K562 treated with DMSO at 1 percent for 48 hours (cell line): ENCODE results near the gene ARHGAP45. TPM values are rescaled to one million over a fixed set of nuclear protein-coding genes. Genes with fewer than 3 reads are reported as not detected.

Experiments
- total RNA-seq: library from RNA; unstranded; fragments of 300-600 nt; gene quantifications from 2 replicates; pipeline ENCODE4 v1.2.3, GENCODE V29; 2022; ENCODE audit warnings: low replicate concordance; ENCODE audit errors: extremely low read depth

The ARHGAP45 gene, protein sequence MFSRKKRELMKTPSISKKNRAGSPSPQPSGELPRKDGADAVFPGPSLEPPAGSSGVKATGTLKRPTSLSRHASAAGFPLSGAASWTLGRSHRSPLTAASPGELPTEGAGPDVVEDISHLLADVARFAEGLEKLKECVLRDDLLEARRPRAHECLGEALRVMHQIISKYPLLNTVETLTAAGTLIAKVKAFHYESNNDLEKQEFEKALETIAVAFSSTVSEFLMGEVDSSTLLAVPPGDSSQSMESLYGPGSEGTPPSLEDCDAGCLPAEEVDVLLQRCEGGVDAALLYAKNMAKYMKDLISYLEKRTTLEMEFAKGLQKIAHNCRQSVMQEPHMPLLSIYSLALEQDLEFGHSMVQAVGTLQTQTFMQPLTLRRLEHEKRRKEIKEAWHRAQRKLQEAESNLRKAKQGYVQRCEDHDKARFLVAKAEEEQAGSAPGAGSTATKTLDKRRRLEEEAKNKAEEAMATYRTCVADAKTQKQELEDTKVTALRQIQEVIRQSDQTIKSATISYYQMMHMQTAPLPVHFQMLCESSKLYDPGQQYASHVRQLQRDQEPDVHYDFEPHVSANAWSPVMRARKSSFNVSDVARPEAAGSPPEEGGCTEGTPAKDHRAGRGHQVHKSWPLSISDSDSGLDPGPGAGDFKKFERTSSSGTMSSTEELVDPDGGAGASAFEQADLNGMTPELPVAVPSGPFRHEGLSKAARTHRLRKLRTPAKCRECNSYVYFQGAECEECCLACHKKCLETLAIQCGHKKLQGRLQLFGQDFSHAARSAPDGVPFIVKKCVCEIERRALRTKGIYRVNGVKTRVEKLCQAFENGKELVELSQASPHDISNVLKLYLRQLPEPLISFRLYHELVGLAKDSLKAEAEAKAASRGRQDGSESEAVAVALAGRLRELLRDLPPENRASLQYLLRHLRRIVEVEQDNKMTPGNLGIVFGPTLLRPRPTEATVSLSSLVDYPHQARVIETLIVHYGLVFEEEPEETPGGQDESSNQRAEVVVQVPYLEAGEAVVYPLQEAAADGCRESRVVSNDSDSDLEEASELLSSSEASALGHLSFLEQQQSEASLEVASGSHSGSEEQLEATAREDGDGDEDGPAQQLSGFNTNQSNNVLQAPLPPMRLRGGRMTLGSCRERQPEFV
- 355 TPM in 1 of 2 replicates, not detected in the other for total RNA-seq

DNA sequence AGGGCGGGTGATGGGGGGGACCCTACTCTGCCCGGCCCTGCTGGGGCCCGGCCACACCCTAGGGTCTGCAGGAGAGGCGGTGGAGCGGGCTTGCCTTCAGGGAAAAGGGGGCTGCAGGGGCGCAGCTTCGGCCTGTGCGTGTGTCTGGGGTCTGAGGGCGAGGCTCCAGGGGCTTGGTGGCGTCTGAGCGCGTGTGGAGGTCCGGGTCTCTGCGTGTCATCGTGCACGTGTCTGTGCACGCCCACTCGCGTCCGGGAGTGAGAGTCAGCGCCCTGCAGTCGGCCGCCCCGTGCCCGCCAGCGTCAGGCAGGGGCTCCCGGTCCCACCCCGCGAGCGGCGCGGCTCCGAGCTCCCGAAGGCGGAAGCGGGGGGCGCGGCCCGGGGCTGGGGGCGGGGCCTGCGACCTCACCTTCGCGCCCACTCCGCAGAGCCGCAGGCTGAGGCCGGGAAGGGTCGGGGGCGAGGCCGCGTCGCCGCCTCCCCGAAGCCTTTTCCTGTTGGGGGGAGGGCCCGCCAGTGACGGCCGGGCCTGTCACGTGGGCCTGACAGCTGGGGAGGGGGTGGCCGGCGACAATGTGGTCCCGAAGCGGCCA lies at the start of gene ARHGAP45:
TSS of gene ARHGAP45 (plus strand) at position 420 of the 593 bp plus-strand sequence. CDS start 239 bp downstream, outside the sequence.

DNA sequence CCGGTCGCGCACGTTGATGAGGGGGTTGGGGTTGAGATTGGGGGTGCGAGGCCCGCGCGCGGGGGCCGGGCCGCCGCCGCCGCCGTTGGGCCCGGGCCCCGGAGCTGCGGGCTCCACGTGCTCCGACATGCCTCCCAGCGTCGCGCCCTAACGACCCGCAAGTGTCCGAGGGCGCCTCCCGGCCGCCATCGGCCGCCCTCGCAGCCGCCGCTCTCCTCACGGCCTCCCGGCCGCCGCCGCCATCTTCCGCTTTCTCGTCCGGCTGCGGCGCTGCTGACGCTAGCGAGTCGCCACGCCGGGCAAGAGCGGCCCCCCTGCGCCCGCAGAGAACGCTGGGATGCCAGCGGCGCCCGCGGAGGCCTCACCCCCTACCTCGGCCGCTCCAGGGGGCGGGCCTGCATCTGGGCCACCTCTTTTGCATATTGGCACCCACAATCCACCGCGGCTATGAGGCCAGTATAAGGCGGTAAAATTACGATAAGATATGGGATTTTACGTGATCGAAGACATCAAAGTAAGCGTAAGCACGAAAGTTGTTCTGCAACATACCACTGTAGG lies 46.0 kb upstream of the ARHGAP45 start, which contains the start of gene TMEM259:
TSS of gene TMEM259 (minus strand) at position 256 of the 558 bp plus-strand sequence. CDS start at position 129, 127 bp downstream.

DNA sequence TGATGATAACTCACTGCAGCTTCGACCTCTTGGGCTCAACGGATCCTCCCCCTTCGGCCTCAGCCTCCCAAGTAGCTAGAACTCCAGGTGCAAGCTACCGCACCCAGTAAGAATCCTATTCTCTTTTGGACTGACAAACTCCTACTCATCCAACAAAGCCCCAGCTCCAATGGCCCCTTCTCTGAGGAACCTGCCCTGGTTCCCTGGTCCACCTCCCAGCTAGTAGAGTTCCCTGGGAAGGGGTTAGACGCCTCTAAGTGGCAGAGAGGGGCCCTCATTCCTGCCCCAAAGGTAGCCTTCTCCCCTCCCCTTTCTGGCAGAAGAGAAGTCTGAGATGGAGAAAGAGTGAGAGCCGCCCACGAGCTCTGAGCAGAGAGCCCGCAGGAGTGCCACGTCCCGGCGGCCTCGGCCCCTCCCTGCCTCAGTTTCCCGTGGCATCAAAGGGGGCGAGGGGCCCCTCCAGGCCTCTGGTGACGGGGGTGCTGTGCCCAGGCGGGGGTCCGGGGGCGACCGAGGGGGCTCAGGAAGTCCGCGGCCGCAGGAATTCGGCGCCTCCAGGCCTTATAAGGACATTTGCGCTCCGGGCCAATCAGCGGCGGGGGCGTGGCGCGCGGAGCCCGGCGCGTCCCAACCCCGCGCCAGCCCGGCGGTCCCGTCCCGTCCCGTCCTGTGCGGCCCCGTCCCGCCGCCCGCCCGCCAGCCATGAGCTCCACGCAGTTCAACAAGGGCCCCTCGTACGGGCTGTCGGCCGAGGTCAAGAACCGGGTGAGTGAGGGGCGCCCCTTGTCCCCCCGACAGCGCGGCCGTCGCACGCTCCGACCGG lies 40.8 kb upstream of the ARHGAP45 start, which contains the start of gene CNN2:
TSS of gene CNN2 (plus strand) at position 649 of the 823 bp plus-strand sequence. CDS start at position 703, 54 bp downstream.

DNA sequence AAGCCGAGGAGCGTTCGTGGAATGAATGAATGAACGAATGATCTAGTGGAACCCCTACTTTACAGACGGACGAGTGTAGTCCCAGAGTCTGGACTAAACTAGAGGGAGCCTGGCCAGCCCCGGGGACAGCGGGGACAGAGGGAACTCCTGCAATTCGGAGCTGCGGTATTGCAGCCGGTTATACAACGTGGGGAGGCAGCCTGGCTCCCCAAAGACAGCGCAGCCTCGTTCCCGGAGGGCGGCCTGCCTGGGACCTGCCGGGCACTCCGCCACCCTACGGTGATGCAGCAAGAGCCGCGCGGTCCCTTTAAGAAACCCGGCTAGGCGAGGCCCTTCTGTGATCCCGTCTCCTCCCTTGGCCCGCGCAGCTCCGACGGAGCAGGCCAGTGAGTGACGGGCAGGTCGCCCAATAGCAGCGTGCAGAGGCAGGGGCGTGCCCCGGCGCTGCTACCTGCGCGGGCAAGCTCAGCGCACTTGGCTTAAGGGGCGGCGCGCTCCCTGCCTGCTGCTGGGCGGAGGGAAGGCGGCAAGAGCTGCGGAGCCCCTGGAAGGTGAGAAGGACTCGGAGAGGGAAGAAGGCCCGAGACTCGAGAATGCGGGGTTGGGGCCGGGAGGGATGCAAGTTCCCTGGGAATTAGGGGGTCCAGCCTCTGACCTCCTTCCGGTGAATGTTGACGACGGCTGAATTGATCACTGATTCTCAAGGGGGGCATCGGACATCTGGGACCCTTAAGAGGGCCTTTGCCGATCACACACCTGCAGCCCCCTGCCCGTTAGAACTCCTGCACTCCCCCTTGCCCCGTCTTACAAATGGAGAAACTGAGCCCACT lies 27.1 kb upstream of the ARHGAP45 start, which contains the start of gene ABCA7:
TSS of gene ABCA7 (plus strand) at position 462 of the 830 bp plus-strand sequence. CDS start 1,255 bp downstream, outside the sequence.

DNA sequence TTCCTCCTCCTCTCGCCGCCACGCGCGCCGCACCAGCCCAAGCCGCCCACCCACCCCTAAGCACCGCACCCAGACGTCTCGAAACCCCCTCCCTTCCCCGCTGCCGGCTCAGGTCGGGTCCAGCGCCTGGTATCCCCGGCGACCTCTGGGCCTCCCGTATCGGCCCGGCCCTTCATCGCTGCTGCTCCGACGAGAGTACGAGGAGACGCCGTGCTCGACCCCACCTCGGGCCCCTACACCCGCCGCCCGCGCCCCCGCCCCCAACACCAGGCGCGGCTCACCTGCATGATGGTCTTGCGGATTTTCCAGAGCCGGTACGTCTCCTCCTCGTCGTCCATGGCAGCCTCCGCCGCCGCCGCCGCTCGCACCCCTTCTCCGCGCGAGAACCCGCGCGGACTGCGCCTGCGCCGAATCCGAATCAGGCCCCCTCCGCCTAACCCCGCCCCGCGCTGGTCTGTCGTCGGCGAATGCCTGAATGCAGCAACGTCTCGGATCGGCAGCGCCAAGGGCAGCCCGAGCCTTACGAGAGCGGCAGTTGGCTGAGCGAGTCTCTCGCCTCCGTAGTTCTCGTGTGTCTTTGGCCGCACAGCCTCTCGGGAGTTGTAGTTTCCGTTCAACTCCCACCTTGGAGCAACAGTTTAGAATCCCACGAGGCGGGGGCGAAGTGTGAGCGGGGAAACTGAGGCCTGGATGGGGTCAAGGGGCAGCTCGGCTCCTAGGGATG lies 28.2 kb downstream of the ARHGAP45 start, which contains the start of gene POLR2E:
TSS of gene POLR2E (minus strand) at position 398 of the 724 bp plus-strand sequence. CDS start at position 338, 60 bp downstream.

DNA sequence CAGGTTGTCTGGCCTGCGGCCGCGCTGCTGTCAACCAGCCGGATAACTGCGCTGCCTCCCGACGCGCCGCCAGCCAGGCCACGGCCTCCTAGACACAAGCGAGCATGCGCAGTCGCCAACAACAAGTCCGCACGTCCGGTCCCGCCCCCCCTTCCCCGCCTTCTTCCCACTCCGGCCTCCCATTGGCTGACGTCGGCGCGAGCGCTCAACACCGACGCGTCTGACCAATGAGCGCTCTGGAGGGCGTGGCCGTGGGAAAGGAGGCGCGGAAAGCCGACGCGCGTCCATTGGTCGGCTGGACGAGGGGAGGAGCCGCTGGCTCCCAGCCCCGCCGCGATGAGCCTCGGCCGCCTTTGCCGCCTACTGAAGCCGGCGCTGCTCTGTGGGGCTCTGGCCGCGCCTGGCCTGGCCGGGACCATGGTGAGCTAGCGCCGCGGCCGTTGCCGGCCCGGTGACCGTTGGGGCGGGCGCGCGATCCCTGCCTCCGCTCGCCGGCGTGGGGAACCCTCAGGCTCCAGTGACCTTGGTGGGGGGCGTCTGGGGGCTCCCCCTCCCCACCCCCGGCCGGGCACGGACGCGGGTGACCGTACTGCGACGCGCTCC lies 36.8 kb downstream of the ARHGAP45 start, which contains the start of gene GPX4:
TSS of gene GPX4 (plus strand) at position 287 of the 603 bp plus-strand sequence. CDS start at position 337, 50 bp downstream.

Other genes starting within 250 kb of the ARHGAP45 start
- not detected in 2 replicates for gene PLPPR3, start 245.2 kb upstream of the ARHGAP45 start, total RNA-seq
- gene AZU1, start 239.3 kb upstream of the ARHGAP45 start, total RNA-seq = not detected in 2 replicates
- gene PRTN3, start 226.2 kb upstream of the ARHGAP45 start, total RNA-seq = not detected in 2 replicates
- not detected in 2 replicates for gene ELANE, start 214.9 kb upstream of the ARHGAP45 start, total RNA-seq
- gene CFD, start 207.5 kb upstream of the ARHGAP45 start, total RNA-seq = not detected in 2 replicates
- not detected in 2 replicates for gene MED16, start 174.0 kb upstream of the ARHGAP45 start, total RNA-seq
- gene RNU6-9, start 173.7 kb upstream of the ARHGAP45 start, total RNA-seq = not detected in 2 replicates
- gene R3HDM4, start 153.9 kb upstream of the ARHGAP45 start, total RNA-seq = not detected in 2 replicates
- gene KISS1R, start 149.8 kb upstream of the ARHGAP45 start, total RNA-seq = not detected in 2 replicates
- not detected in 2 replicates for gene ARID3A, start 141.1 kb upstream of the ARHGAP45 start, total RNA-seq
- gene WDR18, start 82.8 kb upstream of the ARHGAP45 start, total RNA-seq = not detected in 2 replicates
- gene GRIN3B, start 66.7 kb upstream of the ARHGAP45 start, total RNA-seq = not detected in 2 replicates
- gene TMEM259, start 46.0 kb upstream of the ARHGAP45 start, total RNA-seq = 230 TPM in 1 of 2 replicates, not detected in the other
- gene RNU6-2, start 45.6 kb upstream of the ARHGAP45 start, total RNA-seq = not detected in 2 replicates
- not detected in 2 replicates for gene CNN2, start 40.6 kb upstream of the ARHGAP45 start, total RNA-seq
- gene ABCA7, start 27.1 kb upstream of the ARHGAP45 start, total RNA-seq = 154 TPM in 1 of 2 replicates, not detected in the other
- gene POLR2E, start 28.2 kb downstream of the ARHGAP45 start, total RNA-seq = 472 TPM in 1 of 2 replicates, not detected in the other
- gene GPX4, start 36.8 kb downstream of the ARHGAP45 start, total RNA-seq = not detected in 2 replicates
- 203 TPM in 1 of 2 replicates, not detected in the other for gene SBNO2, start 107.1 kb downstream of the ARHGAP45 start, total RNA-seq
- 700 TPM in 1 of 2 replicates, not detected in the other for gene STK11, start 138.6 kb downstream of the ARHGAP45 start, total RNA-seq
- not detected in 2 replicates for gene CBARP, start 170.8 kb downstream of the ARHGAP45 start, total RNA-seq
- gene ATP5F1D, start 174.6 kb downstream of the ARHGAP45 start, total RNA-seq = not detected in 2 replicates
- gene MIDN, start 181.4 kb downstream of the ARHGAP45 start, total RNA-seq = not detected in 2 replicates
- not detected in 2 replicates for gene CIRBP, start 202.2 kb downstream of the ARHGAP45 start, total RNA-seq
- not detected in 2 replicates for gene FAM174C, start 208.4 kb downstream of the ARHGAP45 start, total RNA-seq
- gene EFNA2, start 218.7 kb downstream of the ARHGAP45 start, total RNA-seq = not detected in 2 replicates